ENCODE measurements around the gene XRN1. TPM values are rescaled to one million over a fixed set of nuclear protein-coding genes. Genes with fewer than 3 reads are reported as not detected.
A peak's percentile ranks its signal among the peaks of the same experiment; 100 is the strongest.

XRN1 gene
- total and polyA plus RNA-seq, 2 donors (not counting 1 experiment from before 2014, with no cell fraction given), result 19.9 to 55.7 TPM

DNA sequence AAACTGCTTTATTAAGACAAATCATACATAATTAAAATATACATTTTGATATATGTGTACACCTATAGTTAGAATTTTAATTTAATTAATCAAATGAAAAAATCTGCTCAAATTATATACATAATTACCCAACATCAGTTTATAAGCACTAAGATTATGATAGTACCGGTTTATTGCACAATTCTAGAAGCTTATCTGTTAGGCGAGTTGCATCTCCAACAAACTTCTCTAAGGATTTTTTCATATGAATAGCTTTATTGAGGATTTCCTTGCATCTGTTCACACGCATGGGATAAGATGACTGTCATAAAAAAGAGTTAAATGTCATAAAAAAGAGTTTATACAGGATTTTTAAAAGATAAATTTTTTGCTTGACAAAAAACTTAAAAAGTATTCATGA lies 19.9 kb upstream of the XRN1 start:
- H3K4me2 ChIP-seq (ENCODE audit: extremely low read depth, insufficient read depth, low read length), result no peak overlapping the region
- H3K4me3 ChIP-seq (replicated peaks in 1 of 4; ENCODE audit: control extremely low read depth in 1 of 4, insufficient read depth in 1 of 4, low read depth in 3 of 4, low read length in 4 of 4), result no peak overlapping the region
- H3K27me3 ChIP-seq (ENCODE audit: control insufficient read depth, insufficient read depth, low read length), result no peaks in the 10 kb centered on the region
- no peaks in the 10 kb centered on the region for H3K36me3 ChIP-seq (ENCODE audit: control insufficient read depth, insufficient read depth, low read length)
- no peaks in the 10 kb centered on the region for H3K9me3 ChIP-seq (ENCODE audit: control insufficient read depth, insufficient read depth, low read depth, low read length)
- no peaks in the 10 kb centered on the region for H3K79me2 ChIP-seq (ENCODE audit: control insufficient read depth, insufficient read depth, low read length)
- no peak overlapping the region for H2AFZ ChIP-seq (ENCODE audit: low read length)
- H3K4me1 ChIP-seq (ENCODE audit: control insufficient read depth, extremely low read depth, insufficient read depth, low read length), result no peaks in the 10 kb centered on the region
- no peak for DNase-seq (ENCODE audit: low read depth in 2 of 2)
- no peak overlapping the region for H3K27ac ChIP-seq (ENCODE audit: insufficient read depth, low read length)
- TF ChIP-seq, protein P1, sequence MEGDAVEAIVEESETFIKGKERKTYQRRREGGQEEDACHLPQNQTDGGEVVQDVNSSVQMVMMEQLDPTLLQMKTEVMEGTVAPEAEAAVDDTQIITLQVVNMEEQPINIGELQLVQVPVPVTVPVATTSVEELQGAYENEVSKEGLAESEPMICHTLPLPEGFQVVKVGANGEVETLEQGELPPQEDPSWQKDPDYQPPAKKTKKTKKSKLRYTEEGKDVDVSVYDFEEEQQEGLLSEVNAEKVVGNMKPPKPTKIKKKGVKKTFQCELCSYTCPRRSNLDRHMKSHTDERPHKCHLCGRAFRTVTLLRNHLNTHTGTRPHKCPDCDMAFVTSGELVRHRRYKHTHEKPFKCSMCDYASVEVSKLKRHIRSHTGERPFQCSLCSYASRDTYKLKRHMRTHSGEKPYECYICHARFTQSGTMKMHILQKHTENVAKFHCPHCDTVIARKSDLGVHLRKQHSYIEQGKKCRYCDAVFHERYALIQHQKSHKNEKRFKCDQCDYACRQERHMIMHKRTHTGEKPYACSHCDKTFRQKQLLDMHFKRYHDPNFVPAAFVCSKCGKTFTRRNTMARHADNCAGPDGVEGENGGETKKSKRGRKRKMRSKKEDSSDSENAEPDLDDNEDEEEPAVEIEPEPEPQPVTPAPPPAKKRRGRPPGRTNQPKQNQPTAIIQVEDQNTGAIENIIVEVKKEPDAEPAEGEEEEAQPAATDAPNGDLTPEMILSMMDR (conservative IDR thresholded peaks at IDR 0.05 in 1 of 2, IDR thresholded peaks at IDR 0.05 in 1 of 2; ENCODE audit: low read depth in 1 of 2, low read length in 2 of 2), result no peak
- TF ChIP-seq EZH2 (IDR thresholded peaks at IDR 0.05; ENCODE audit: low read length, missing control alignments), result no peak
- H4K20me1 ChIP-seq (ENCODE audit: control insufficient read depth, extremely low read depth, insufficient read depth, low read length), result no peaks in the 10 kb centered on the region
- H3K9ac ChIP-seq (ENCODE audit: insufficient read depth, low read length), result no peak overlapping the region

DNA sequence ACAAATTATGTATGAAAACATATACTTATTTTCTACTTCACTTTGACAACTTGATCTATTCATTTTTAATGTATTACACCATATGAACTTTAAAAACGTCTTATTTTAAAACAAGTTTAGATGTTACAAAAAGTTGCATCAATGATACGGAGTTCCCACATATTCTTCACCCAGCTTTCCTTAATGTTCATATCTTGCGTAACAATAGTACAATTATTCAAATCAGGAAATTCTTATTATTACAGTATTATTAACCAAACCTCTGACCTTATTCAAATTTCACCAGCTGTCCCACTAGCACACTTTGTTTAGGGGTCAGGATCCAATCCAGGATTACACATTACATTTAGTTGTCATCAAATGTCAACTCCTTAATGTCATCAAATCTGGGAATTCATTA lies 12.9 kb upstream of the XRN1 start:
- no peaks in the 10 kb centered on the region for H3K36me3 ChIP-seq (ENCODE audit: control insufficient read depth, insufficient read depth, low read length)
- TF ChIP-seq EZH2 (IDR thresholded peaks at IDR 0.05; ENCODE audit: low read length, missing control alignments), result no peak
- TF ChIP-seq, protein P1 (conservative IDR thresholded peaks at IDR 0.05 in 1 of 2, IDR thresholded peaks at IDR 0.05 in 1 of 2; ENCODE audit: low read depth in 1 of 2, low read length in 2 of 2), result no peak
- H3K79me2 ChIP-seq (ENCODE audit: control insufficient read depth, insufficient read depth, low read length), result no peaks in the 10 kb centered on the region
- H3K27ac ChIP-seq (ENCODE audit: insufficient read depth, low read length), result no peak overlapping the region
- no peak overlapping the region for H2AFZ ChIP-seq (ENCODE audit: low read length)
- H3K4me3 ChIP-seq (replicated peaks in 1 of 4; ENCODE audit: control extremely low read depth in 1 of 4, insufficient read depth in 1 of 4, low read depth in 3 of 4, low read length in 4 of 4), result no peak overlapping the region
- no peak for DNase-seq (ENCODE audit: low read depth in 2 of 2)
- H3K27me3 ChIP-seq (ENCODE audit: control insufficient read depth, insufficient read depth, low read length), result no peaks in the 10 kb centered on the region
- H3K4me1 ChIP-seq (ENCODE audit: control insufficient read depth, extremely low read depth, insufficient read depth, low read length), result no peaks in the 10 kb centered on the region
- H3K9ac ChIP-seq (ENCODE audit: insufficient read depth, low read length), result no peak overlapping the region
- no peaks in the 10 kb centered on the region for H4K20me1 ChIP-seq (ENCODE audit: control insufficient read depth, extremely low read depth, insufficient read depth, low read length)
- no peaks in the 10 kb centered on the region for H3K9me3 ChIP-seq (ENCODE audit: control insufficient read depth, insufficient read depth, low read depth, low read length)
- H3K4me2 ChIP-seq (ENCODE audit: extremely low read depth, insufficient read depth, low read length), result no peak overlapping the region

DNA sequence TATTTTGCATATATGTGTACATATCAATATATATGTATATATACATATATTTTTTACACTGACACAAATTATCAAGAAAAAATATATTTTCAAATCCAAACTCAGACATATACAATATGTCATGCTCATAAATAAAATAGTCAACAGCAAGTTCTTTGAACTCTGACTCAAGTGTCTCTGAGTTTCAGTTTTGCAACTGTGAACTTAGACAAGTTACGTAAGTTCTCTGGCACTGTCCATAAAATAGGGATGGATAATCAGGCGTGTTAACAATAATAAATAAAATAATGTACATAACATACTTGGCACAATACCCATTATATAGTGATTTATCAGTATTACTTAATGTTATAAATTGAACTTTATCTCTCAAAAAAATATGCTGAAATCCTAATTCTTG lies 12.1 kb upstream of the XRN1 start:
- H3K9ac ChIP-seq (ENCODE audit: insufficient read depth, low read length), result no peak overlapping the region
- no peak overlapping the region for H3K27ac ChIP-seq (ENCODE audit: insufficient read depth, low read length)
- H2AFZ ChIP-seq (ENCODE audit: low read length), result no peak overlapping the region
- H3K4me3 ChIP-seq (replicated peaks in 1 of 4; ENCODE audit: control extremely low read depth in 1 of 4, insufficient read depth in 1 of 4, low read depth in 3 of 4, low read length in 4 of 4), result no peak overlapping the region
- H3K27me3 ChIP-seq (ENCODE audit: control insufficient read depth, insufficient read depth, low read length), result no peaks in the 10 kb centered on the region
- H3K9me3 ChIP-seq (ENCODE audit: control insufficient read depth, insufficient read depth, low read depth, low read length), result no peaks in the 10 kb centered on the region
- H3K4me1 ChIP-seq (ENCODE audit: control insufficient read depth, extremely low read depth, insufficient read depth, low read length), result no peaks in the 10 kb centered on the region
- H3K4me2 ChIP-seq (ENCODE audit: extremely low read depth, insufficient read depth, low read length), result no peak overlapping the region
- H4K20me1 ChIP-seq (ENCODE audit: control insufficient read depth, extremely low read depth, insufficient read depth, low read length), result no peaks in the 10 kb centered on the region
- H3K36me3 ChIP-seq (ENCODE audit: control insufficient read depth, insufficient read depth, low read length), result no peaks in the 10 kb centered on the region
- no peak for TF ChIP-seq EZH2 (IDR thresholded peaks at IDR 0.05; ENCODE audit: low read length, missing control alignments)
- TF ChIP-seq, protein P1 (conservative IDR thresholded peaks at IDR 0.05 in 1 of 2, IDR thresholded peaks at IDR 0.05 in 1 of 2; ENCODE audit: low read depth in 1 of 2, low read length in 2 of 2), result no peak
- DNase-seq (ENCODE audit: low read depth in 2 of 2), result peak in 1 of 2 donors; percentile 35
- no peaks in the 10 kb centered on the region for H3K79me2 ChIP-seq (ENCODE audit: control insufficient read depth, insufficient read depth, low read length)
